H1 (cell line): ENCODE measurements around the gene SCYGR4. TPM values are rescaled to one million over a fixed set of nuclear protein-coding genes. Genes with fewer than 3 reads are reported as not detected.

ENCODE experiments used
- ATF2 ChIP-seq: IDR thresholded peaks from 2 replicates; pipeline ENCODE4 v1.6.1; 2012; ENCODE audit warnings: low read length, inconsistent platforms
- CHD7 ChIP-seq: fragments of 300-600 bp; sonication (generic); IDR thresholded peaks from 2 replicates; pipeline ENCODE4 v1.7.1; 2012; ENCODE audit warnings: low read length, moderate library complexity, mild to moderate bottlenecking, inconsistent platforms; ENCODE audit not compliant: insufficient replicate concordance
- HDAC6 ChIP-seq: IDR thresholded peaks from one replicate; pipeline ENCODE4 v1.7.1; 2012; ENCODE audit warnings: low read depth, mild to moderate bottlenecking, inconsistent platforms, low read length, moderate library complexity
- SIX5 ChIP-seq: IDR thresholded peaks from 2 replicates; pipeline ENCODE4 v1.6.1; 2011; ENCODE audit warnings: mild to moderate bottlenecking, low read depth, low read length
- SP1 ChIP-seq: IDR thresholded peaks from 2 replicates; pipeline ENCODE4 v1.6.1; 2011; ENCODE audit warnings: low read depth, low read length
- SP2 ChIP-seq: IDR thresholded peaks from 2 replicates; pipeline ENCODE4 v1.6.1; 2012; ENCODE audit warnings: mild to moderate bottlenecking, low read length, inconsistent platforms
- polyA plus RNA-seq, 7 experiments: library from polyadenylated mRNA; depleted of rRNA in 3 of 7; stranded (reverse) in 5 of 7; unstranded in 2 of 7; fragments of >200 nt in 5 of 7; fragments of 200-250 nt in 2 of 7; gene quantifications; 1 replicate in 5 of 7; 2 replicates in 1 of 7; 4 replicates in 1 of 7; pipeline versions ENCODE4 v1.2.1 to v1.2.3, GENCODE V29; 2011 to 2013; ENCODE audit warnings: missing spikeins in 2 of 7, mixed read lengths in 2 of 7
- total RNA-seq: library from RNA; stranded (reverse); fragmentation: NEBNext Ultra II Directional; extraction: Animal tissue kit (Norgen Biotek cat#: 25700); gene quantifications from 2 replicates; pipeline ENCODE4 v1.2.1, GENCODE V29; 2021

SCYGR4 gene
- total and polyA plus RNA-seq, 2 of the 8 experiments (the other 6 are each of a cell fraction or from before 2014, with no cell fraction given) = not detected

GRCh38 chr2:227630322-227630721 lies 13.0 kb downstream of the SCYGR4 start (continued):
- TF ChIP-seq ATF2 (no peak), SIX5 (no peak), SP1 (no peak), SP2 (no peak), CHD7 (no peak), HDAC6 (no peak)
